Endothelial cell (in vitro differentiated cells): Measurements from ENCODE around the gene MFN2. TPM values are rescaled to one million over a fixed set of nuclear protein-coding genes. Genes with fewer than 3 reads are reported as not detected.

Source experiments
- DNase-seq: peaks from one replicate; pipeline ENCODE4 v3.0.0; 2021; ENCODE audit warnings: low spot score
- H3K27ac Mint-ChIP-seq: one replicate; pipeline ENCODE4 v1.8.0; 2021; ENCODE audit warnings: mixed read lengths, inconsistent platforms; ENCODE audit not compliant: unreplicated experiment
- H3K27me3 Mint-ChIP-seq: one replicate; pipeline ENCODE4 v1.8.0; 2021; ENCODE audit warnings: mild to moderate bottlenecking, moderate library complexity, mixed read lengths, inconsistent platforms; ENCODE audit not compliant: unreplicated experiment
- H3K36me3 Mint-ChIP-seq: one replicate; pipeline ENCODE4 v1.8.0; 2021; ENCODE audit warnings: mild to moderate bottlenecking, low read depth, mixed read lengths, inconsistent platforms; ENCODE audit not compliant: unreplicated experiment
- H3K4me1 Mint-ChIP-seq: one replicate; pipeline ENCODE4 v1.8.0; 2021; ENCODE audit warnings: mild to moderate bottlenecking, mixed read lengths, inconsistent platforms; ENCODE audit not compliant: unreplicated experiment
- H3K4me3 Mint-ChIP-seq: one replicate; pipeline ENCODE4 v1.8.0; 2021; ENCODE audit warnings: mild to moderate bottlenecking, mixed read lengths, inconsistent platforms; ENCODE audit not compliant: unreplicated experiment
- H3K9me3 Mint-ChIP-seq: one replicate; pipeline ENCODE4 v1.8.0; 2021; ENCODE audit warnings: mixed read lengths, inconsistent platforms; ENCODE audit not compliant: unreplicated experiment
- total RNA-seq: library from RNA; stranded (reverse); fragmentation: NEBNext Ultra II Directional; extraction: Animal tissue kit (Norgen Biotek cat#: 25700); gene quantifications from one replicate; pipeline ENCODE4 v1.2.1, GENCODE V29; 2021; ENCODE audit not compliant: unreplicated experiment
- TF ChIP-seq, protein P1 (sequence below): fragments of 200-600 bp; sonication (generic); IDR thresholded peaks from one replicate; pipeline ENCODE4 v1.5.0; 2021; ENCODE audit warnings: antibody characterized with exemption; ENCODE audit not compliant: unreplicated experiment

The MFN2 gene
- total RNA-seq, 1 donor from 2014 or later, result 59.4 TPM

DNA sequence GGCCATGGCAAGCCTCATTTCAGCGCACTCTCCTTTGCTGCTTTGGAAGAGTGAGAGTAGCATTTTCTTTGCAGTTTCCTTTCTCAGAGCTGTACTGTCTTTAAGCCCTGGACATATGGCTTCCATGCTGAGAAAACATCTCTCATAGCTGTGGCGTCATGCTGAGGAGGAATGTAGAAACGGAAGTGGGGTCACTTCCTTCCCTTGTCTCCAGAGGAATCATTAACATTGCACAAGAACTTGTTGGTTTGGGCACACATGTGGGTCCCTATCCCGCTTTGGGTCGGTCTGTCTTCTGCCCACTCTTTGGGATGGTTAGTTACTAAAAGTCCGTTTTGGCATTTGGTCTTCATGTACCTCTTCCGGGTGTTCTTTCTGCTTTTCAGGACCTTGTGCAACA, 5.6 kb downstream of the MFN2 start:
- TF ChIP-seq, protein P1, sequence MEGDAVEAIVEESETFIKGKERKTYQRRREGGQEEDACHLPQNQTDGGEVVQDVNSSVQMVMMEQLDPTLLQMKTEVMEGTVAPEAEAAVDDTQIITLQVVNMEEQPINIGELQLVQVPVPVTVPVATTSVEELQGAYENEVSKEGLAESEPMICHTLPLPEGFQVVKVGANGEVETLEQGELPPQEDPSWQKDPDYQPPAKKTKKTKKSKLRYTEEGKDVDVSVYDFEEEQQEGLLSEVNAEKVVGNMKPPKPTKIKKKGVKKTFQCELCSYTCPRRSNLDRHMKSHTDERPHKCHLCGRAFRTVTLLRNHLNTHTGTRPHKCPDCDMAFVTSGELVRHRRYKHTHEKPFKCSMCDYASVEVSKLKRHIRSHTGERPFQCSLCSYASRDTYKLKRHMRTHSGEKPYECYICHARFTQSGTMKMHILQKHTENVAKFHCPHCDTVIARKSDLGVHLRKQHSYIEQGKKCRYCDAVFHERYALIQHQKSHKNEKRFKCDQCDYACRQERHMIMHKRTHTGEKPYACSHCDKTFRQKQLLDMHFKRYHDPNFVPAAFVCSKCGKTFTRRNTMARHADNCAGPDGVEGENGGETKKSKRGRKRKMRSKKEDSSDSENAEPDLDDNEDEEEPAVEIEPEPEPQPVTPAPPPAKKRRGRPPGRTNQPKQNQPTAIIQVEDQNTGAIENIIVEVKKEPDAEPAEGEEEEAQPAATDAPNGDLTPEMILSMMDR, result no peak
- no peaks in the 10 kb centered on the region for H3K9me3 Mint-ChIP-seq
- H3K27ac Mint-ChIP-seq, result peak overlapping the region; percentile 95
- peak overlapping the region; percentile 80 for H3K4me3 Mint-ChIP-seq
- H3K4me1 Mint-ChIP-seq, result peaks cover 14% of the 10 kb centered on the region
- no peak for DNase-seq
- H3K27me3 Mint-ChIP-seq, result peaks cover 5% of the 10 kb centered on the region
- H3K36me3 Mint-ChIP-seq, result peaks cover 48% of the 10 kb centered on the region

DNA sequence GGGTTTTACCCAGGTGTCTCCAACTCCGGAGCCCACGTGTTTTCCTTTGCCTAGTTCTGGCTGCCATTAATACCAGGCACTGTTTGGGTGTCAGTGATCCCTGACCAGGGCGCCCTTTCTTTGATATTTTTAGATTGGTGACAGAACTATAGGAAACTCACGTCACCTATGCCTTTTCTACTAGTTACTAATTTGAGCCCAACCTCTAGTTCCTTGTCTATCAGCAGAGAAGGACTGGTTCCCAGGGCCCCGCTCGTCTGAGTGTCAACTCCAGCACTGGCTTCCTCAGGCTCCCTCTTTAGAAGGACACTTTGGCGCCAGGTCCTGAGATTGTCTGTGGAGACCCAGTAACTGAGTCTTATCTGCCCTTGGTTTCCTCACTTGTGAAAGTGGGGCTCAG, 9.4 kb downstream of the MFN2 start:
- H3K4me1 Mint-ChIP-seq, result peaks cover 8% of the 10 kb centered on the region
- H3K4me3 Mint-ChIP-seq, result no peak overlapping the region
- TF ChIP-seq, protein P1, result no peak

DNA sequence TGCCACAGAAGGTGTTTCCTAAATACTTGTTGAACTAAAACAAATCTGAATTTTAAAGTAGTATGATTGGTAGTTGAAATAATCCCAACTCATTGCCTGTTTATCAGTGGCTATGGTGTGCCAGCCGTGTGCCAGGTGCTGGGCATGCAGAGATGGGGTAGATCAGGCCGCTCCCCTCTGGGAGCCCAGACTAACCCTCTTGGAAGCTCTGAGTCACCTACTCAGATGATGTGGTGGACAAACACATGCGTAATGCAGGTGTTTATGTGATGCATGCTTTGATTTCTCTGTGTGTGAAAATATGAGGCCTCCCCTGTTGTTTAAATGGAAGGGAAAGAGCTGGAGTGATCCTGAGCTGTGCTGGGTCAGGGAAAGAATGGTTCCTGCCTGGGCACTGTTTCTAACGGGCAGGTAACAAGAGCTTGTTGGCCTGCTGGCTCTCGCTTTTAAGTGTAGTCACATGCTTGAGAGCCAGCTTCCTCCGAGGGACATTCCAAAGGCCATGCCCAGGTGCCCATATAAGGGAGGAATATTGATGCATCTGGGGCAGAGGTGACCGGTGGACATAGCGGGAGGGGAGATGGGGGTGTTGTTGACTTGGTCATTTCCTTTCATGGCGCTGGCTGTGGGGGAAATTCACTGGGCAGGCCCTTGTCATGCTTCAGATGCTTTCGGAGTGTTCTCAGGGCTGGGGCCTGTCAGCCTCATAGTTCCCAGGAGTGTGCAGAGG, 10.2 kb downstream of the MFN2 start:
- DNase-seq, result no peak
- H3K36me3 Mint-ChIP-seq, result peaks cover 36% of the 10 kb centered on the region
- peaks cover 7% of the 10 kb centered on the region for H3K4me1 Mint-ChIP-seq
- no peaks in the 10 kb centered on the region for H3K27me3 Mint-ChIP-seq
- peak overlapping the region; percentile 39 for H3K4me3 Mint-ChIP-seq
- H3K9me3 Mint-ChIP-seq, result no peaks in the 10 kb centered on the region
- peak overlapping the region; percentile 33 for H3K27ac Mint-ChIP-seq
- TF ChIP-seq, protein P1, result no peak

More for the DNA sequence above, 9.4 kb downstream of the MFN2 start:
- Mint-ChIP-seq H3K36me3 (peaks cover 37% of the 10 kb centered on the region), H3K27me3 (no peaks in the 10 kb centered on the region), H3K9me3 (no peaks in the 10 kb centered on the region), H3K27ac (no peak overlapping the region)
- DNase-seq, result no peak

DNA sequence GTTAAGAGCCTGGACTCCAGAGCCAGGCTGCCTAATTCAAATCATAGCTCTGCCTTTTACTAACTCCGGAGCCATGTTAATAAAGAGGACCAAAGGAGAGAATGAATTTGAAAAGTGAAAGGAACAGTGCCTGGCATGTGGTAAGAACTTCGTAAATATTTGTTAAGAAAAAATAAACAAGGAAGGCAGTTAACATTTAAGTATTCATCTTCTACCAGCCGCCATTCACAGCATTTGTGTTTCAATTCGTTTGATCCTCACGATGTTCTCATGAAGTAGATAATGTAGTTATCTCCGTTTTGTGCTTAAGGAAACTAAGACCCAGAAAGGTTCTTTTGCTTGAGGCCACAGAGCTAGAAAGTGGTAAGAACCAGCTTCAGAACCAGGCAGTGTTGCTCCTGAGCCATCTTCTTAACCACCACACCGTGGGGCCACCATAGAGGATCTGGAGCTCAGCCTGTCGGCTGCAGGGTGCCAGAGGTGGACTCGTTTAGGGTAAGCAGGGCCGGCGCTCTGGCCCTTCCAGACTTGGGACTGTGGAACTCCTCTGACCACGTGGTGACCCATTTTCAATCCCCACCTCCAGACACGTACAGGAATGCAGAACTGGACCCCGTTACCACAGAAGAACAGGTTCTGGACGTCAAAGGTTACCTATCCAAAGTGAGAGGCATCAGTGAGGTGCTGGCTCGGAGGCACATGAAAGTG, 11.9 kb downstream of the MFN2 start:
- Mint-ChIP-seq H3K4me3 (no peak overlapping the region), H3K36me3 (peaks cover 43% of the 10 kb centered on the region), H3K9me3 (no peaks in the 10 kb centered on the region), H3K27me3 (no peaks in the 10 kb centered on the region), H3K27ac (no peak overlapping the region), H3K4me1 (peaks cover 2% of the 10 kb centered on the region)
- TF ChIP-seq, protein P1, result no peak
- DNase-seq, result no peak
